HG02852 (cell line): ENCODE data around the gene SPAG6.

Experiments
- ATAC-seq: cut with Tn5 transposase; IDR thresholded peaks from one replicate; pipeline ENCODE4 v1.9.1; 2021; ENCODE audit warnings: mild to moderate bottlenecking, moderate library complexity; ENCODE audit not compliant: unreplicated experiment

SPAG6 gene

DNA sequence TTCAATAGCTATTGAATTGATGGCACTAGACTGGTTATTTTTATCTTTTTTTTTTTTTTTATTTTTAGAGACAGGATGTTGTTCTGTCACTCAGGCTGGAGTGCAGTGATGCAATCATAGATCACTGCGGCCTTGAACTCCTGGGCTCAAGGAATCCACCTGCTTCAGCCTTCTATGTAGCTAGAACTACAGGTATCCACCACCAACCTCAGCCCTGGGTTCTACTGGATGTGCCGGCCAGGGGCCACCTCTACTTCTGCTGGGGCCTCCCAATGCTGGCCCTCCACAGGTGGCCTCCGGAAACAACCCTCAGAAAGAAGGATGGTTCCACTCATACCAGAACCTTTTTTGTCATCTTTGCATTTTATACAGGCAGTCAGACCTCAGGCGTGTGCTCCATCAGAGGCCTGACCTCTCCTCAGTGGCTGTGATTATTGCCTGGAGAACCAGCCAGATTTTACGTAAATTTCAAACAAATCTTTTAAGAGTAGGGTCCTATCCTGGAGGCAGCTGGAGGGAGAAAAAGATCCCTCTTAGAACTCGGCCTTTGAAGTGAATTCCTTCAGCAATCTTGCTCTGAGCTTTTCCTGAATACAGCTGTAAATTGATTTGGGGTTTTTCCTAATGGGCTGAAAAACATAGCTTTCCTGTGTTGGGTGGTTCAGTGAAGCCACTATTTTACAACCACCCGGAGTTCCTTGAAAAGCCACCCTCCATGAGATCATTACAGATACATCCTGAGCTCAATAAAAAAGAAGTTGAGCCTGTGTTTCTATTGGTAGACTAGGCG lies 110.0 kb downstream of the SPAG6 start:
- peak; percentile 63 for ATAC-seq

DNA sequence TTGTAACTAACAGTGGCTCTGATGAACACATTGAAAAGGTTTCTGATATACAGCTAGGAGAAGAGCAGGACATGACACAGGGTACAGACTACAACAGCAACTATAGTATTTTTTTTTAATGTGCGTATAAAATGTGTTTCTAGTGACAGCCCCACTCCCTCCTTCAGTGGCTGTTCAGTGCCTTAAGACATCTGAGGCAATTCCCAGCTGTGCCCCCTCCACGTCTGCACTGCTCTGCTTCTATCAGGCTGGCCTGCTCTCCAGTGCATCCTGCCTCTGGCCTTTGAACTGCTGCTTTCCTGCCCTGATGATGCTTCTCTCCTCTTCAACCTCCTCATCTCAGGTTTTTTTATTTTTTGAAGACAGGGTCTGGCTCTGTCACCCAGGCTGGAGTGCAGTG lies 111.2 kb downstream of the SPAG6 start:
- no peak for ATAC-seq

DNA sequence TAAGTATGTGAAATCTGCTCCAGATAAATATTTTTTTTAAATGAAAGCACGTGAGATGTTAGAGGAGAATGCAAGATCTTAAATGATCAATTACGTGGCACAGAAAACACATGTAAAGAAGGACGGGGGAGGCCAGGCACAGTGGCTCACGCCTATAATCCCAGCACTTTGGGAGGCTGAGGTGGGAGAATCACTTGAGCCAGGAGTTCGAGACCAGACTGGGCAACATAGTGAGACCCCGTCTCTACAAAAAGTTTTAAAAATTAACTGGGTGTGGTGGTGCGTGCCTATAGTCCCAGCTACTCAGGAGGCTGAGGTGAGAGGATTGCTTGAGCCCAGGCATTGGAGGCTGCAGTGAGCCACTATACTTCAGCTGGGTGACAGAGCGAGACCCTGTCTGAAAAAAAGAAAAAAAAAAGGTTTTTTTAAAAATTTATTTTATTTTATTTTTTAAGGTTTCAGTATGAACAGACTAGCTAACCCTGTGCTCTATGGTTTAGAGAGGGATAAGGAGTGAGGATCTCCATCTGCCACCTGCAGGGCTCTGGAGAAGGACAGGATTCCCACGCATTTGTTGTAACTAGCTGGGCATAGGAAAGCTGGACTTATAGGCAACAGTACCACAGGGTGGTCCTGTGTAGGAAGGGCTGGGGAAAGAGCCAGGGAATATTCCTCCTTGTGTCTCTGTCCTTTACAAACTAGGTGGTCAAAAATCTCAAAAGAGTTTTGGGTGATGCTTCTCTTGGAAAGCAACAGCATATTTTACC lies 113.2 kb downstream of the SPAG6 start:
- ATAC-seq, result no peak

DNA sequence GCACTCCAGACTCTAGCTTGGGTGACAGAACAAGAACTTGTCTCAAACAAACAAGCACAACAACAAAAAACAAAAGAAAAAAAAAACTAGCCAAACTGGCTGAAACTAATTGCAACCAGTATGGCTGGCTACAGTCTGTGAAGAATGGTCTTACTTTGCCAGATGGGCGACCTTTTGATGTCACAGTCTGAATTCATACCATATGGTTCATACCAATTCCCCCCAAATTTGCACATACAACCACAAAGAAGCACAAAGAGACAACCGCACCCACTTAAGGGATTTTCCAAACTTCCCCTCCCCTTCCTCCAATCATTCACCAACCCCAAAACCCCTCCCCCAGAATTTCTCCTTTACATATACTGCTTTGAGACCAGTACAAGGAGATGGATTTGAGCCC lies 114.2 kb downstream of the SPAG6 start:
- no peak for ATAC-seq

DNA sequence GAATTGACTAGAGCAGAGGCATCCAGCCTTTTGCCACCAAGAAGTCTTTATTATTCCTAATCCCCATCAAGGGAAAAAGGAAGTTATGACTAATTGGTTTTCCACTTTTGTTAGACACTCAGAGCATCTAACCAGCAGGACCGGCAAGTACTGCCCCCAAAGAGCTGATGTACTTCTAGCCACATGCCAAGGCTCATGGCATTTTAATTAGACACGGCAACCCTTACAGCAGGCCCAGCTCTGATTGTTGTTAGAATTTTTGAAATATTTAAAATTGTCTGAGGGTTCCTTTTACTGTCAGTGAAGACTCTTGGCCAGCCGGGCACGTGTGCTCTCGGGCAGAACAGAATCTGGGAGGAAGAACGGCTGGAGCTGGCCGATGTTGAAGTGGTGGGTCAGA lies 114.8 kb downstream of the SPAG6 start:
- ATAC-seq, result no peak

DNA sequence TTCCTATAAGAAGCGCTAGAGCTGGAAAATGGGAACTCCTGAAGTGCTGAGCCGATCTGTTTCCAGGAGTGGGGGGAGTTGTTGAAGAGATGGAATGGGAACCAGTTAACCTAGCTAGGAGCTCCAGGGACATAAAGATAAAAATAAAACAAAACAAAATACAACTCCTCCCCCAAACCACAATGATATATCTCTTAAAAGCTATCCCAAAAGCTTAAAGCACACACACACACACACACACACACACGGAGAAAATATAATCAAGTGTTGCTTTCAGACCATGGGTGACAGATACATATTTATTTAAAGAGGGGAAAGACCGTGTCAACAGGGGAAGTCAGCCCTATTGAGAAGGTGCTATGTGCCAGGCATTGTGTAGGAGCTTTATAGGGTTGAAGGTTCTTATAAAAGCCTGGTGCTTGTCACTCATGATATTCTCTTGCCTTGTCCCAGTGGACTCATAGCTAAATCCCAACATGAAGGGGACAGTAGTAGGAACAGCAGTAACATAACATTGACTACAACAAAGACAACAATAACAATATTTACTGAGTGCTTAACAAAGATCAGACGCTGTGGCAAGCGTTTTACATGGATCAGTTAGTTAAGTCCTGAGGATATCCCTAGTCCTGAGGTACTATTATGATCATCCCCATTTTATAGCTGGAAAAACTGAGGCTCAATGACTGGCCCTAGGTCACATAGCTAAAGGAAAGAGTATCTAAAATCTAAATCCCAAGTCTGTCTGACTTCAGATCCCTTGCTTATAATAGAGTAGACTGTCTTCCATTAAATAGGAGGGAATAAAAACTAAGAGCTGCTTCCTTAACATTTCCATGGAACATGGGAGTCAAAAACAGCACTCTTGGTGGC lies 115.5 kb downstream of the SPAG6 start:
- no peak for ATAC-seq

DNA sequence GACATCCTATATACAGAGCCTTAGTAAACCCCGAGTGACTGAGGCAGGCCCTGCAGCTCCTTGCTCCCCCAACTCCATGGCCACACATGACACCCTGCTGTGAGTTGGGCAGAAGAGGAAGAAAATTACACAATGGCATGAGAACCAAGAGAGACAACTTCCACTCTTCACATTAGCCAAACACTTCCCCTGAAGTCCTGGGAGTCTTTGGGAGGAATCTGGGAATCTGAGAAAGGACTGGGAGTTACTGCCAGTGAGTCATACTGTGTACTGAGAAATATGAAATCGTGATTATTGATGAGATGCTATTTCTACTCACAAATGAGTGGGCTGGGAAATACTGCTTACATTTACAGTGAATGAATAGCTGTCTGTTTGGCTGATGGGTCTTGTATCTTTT lies 116.6 kb downstream of the SPAG6 start:
- ATAC-seq, result no peak

DNA sequence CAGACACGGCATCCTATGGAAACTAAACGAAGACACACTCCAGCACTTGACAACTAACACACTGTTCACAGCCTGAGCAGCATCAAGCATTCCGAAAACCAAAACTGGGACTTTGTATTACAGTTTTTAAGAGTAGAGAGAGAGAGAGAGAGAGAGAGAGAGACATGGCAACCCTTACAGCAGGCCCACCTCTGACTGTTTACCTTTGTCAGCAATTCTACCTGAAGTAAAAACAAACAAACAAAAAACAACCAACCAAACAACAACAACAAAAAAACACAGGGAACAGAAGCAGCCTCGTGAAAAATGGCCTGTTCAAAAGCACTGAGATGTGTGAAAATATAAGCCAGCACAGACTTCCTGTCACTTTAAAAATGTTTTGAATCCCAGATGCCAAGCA lies 118.0 kb downstream of the SPAG6 start:
- no peak for ATAC-seq

DNA sequence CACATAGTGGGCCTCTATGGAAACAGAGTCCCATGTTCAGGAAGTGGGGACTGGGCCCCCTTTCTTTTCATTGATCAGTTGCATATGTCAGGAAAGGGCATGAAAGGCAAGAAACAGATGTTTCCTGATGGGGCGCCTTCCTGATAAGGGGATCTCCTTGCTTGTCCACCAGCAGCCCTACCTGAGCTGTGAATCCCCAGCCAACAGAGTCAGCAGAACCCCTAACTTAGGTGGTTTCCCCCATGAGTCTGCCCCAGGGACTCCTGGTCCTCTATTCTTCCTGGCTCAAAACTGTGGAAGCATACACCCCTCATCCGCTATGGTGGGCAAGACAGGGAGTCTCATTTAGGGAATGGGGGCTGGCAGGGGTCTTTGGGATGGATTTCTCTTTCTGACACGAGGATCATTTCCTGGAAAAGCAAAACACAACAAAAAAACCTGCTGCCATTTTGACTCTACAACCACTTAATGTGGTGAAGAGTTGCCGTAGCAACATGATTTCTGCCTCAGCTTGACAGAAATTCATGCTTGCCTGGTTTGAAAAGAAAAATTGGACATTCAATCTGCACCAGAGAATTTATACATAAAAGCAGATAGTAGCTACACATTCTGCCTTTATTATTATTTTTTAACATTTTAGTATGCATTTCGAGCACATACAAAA lies 119.8 kb downstream of the SPAG6 start:
- peak; percentile 59 for ATAC-seq

DNA sequence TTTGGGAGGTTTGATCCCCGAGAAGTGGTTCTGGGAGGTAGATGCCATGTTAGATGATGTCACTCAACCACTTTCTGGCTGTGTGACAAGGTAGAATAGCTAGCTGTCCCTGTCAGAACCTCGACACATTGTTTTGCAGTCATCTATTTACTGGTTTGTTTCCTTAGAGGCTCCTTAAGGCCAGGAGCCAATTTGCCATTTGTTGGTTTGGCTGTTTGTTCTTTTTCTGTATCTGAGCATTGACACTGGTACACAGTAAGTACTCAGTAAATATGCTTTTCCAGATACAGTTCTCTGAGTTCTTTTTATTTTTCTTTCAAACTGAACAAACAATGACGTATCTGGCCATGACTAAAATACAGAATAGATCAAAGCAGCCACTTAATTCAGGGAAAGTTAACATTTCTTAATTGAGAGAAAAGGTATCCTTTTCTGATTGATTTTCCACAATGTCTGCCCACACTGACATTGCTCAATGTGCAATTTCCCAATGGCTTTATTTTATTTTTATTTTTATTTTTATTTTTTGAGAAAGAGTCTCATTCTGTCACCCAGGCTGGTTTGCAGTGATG lies 121.6 kb downstream of the SPAG6 start:
- no peak for ATAC-seq
